ENCODE data around the gene TXNDC5.
"Not testable (repeated sequence)": the region's sequence is repeated elsewhere in the genome, so short reads cannot be mapped to it uniquely, and the experiment has no call there.

- TF ChIP-seq, protein P1, sequence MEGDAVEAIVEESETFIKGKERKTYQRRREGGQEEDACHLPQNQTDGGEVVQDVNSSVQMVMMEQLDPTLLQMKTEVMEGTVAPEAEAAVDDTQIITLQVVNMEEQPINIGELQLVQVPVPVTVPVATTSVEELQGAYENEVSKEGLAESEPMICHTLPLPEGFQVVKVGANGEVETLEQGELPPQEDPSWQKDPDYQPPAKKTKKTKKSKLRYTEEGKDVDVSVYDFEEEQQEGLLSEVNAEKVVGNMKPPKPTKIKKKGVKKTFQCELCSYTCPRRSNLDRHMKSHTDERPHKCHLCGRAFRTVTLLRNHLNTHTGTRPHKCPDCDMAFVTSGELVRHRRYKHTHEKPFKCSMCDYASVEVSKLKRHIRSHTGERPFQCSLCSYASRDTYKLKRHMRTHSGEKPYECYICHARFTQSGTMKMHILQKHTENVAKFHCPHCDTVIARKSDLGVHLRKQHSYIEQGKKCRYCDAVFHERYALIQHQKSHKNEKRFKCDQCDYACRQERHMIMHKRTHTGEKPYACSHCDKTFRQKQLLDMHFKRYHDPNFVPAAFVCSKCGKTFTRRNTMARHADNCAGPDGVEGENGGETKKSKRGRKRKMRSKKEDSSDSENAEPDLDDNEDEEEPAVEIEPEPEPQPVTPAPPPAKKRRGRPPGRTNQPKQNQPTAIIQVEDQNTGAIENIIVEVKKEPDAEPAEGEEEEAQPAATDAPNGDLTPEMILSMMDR (IDR thresholded peaks at IDR 0.05): not testable (repeated sequence)
- TF ChIP-seq POLR2A (IDR thresholded peaks at IDR 0.05): not testable (repeated sequence)
Measured at GRCh38 chr6:7898193-7898586, 12.4 kb downstream of the TXNDC5 start.

Data from thyroid gland (tissue), 4 donors.